Ectodermal cell (in vitro differentiated cells): ENCODE data around the gene GKAP1.
"Not testable (repeated sequence)": the region's sequence is repeated elsewhere in the genome, so short reads cannot be mapped to it uniquely, and the experiment has no call there.

Experiments used
- H3K27ac ChIP-seq: 2 replicates; pipeline ENCODE4 v1.7.0; 2013; ENCODE audit warnings: mild to moderate bottlenecking, low read depth, low read length; ENCODE audit not compliant: insufficient read depth, poor library complexity, severe bottlenecking
- H3K27me3 ChIP-seq: 2 replicates; pipeline ENCODE4 v1.7.0; 2013; ENCODE audit warnings: mild to moderate bottlenecking, low read length; ENCODE audit not compliant: insufficient read depth, control insufficient read depth, poor library complexity, severe bottlenecking
- H3K36me3 ChIP-seq: one replicate; pipeline ENCODE4 v1.7.0; 2013; ENCODE audit warnings: low read length; ENCODE audit not compliant: control insufficient read depth, insufficient read depth
- H3K4me1 ChIP-seq: one replicate; pipeline ENCODE4 v1.7.0; 2013; ENCODE audit warnings: low read length; ENCODE audit not compliant: control insufficient read depth, insufficient read depth
- H3K4me3 ChIP-seq: 2 replicates; pipeline ENCODE4 v1.7.0; 2013; ENCODE audit warnings: low read depth, low read length, control low read depth; ENCODE audit not compliant: insufficient read depth
- H3K9me3 ChIP-seq: 2 replicates; pipeline ENCODE4 v1.7.0; 2013; ENCODE audit warnings: mild to moderate bottlenecking, low read length, moderate library complexity; ENCODE audit not compliant: control insufficient read depth
- WGBS, 2 experiments: methylation state at CpG; one replicate each; pipeline ENCODE4 v1.1.7; 2013; ENCODE audit warnings: missing lambda C conversion rate in 2 of 2; 5-methylcytosine and 5-hydroxymethylcytosine counted together

The GKAP1 gene

DNA sequence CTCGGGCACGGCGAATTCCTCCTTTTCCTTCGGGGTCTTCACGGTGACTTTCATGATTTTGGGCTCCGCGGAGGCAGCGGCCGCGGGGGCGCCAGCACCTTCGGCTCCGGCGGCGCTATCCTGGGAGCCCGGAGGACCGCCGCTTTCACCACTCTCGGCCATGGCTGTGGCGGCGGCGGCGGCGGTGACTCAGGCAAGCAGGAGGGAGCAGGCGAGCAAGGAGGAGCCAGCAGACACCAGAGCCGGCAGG, 110.1 kb downstream of the GKAP1 start:
- Histone ChIP-seq H3K27ac (peak overlapping the region; percentile 96), H3K4me3 (peak overlapping the region; percentile 63), H3K4me1 (peaks cover 3% of the 10 kb centered on the region), H3K27me3 (no peaks in the 10 kb centered on the region), H3K36me3 (peaks cover 8% of the 10 kb centered on the region), H3K9me3 (no peaks in the 10 kb centered on the region)
- WGBS, 2 experiments, result 0% methylated on average over 26 of the region's 26 CpGs

GRCh38 chr9:83706676-83707517, 110.7 kb downstream of the GKAP1 start:
- 0 to 1% methylated on average over 36 to 41 of the region's 42 CpGs for WGBS, 2 experiments
- no peaks in the 10 kb centered on the region for H3K27me3 ChIP-seq
- H3K4me1 ChIP-seq, result peaks cover 3% of the 10 kb centered on the region
- no peaks in the 10 kb centered on the region for H3K9me3 ChIP-seq
- H3K27ac ChIP-seq, result peak overlapping the region; percentile 96
- H3K36me3 ChIP-seq, result peaks cover 8% of the 10 kb centered on the region
- peak overlapping the region; percentile 63 for H3K4me3 ChIP-seq

- H3K4me3 ChIP-seq, H3K4me1 ChIP-seq, H3K9me3 ChIP-seq, H3K27me3 ChIP-seq, H3K36me3 ChIP-seq, H3K27ac ChIP-seq: not testable (repeated sequence)
- 91 to 95% methylated on average over 12 of the region's 12 CpGs for WGBS, 2 experiments
Observed at GRCh38 chr9:83705219-83705651, 112.3 kb downstream of the GKAP1 start.

- H3K36me3 ChIP-seq, result peaks cover 8% of the 10 kb centered on the region
- H3K4me1 ChIP-seq, result peaks cover 3% of the 10 kb centered on the region
- H3K27ac ChIP-seq, result no peak overlapping the region
- no peaks in the 10 kb centered on the region for H3K27me3 ChIP-seq
- H3K4me3 ChIP-seq, result no peak overlapping the region
- 85 to 93% methylated on average over 6 of the region's 6 CpGs for WGBS, 2 experiments
- H3K9me3 ChIP-seq, result no peaks in the 10 kb centered on the region
Observed at GRCh38 chr9:83701769-83702168, 115.8 kb downstream of the GKAP1 start.

- peaks cover 8% of the 10 kb centered on the region for H3K36me3 ChIP-seq
- no peak overlapping the region for H3K4me3 ChIP-seq
- peaks cover 3% of the 10 kb centered on the region for H3K4me1 ChIP-seq
- H3K9me3 ChIP-seq, result no peaks in the 10 kb centered on the region
- H3K27ac ChIP-seq, result no peak overlapping the region
- H3K27me3 ChIP-seq, result no peaks in the 10 kb centered on the region
- 100% methylated on average over 1 of the region's 1 CpG for WGBS, 2 experiments
Observed at GRCh38 chr9:83701286-83701685, 116.3 kb downstream of the GKAP1 start.

- 91 to 98% methylated on average over 3 of the region's 3 CpGs for WGBS, 2 experiments
- Histone ChIP-seq H3K4me3 (no peak overlapping the region), H3K9me3 (no peaks in the 10 kb centered on the region), H3K36me3 (no peaks in the 10 kb centered on the region), H3K27me3 (no peaks in the 10 kb centered on the region), H3K27ac (no peak overlapping the region), H3K4me1 (no peaks in the 10 kb centered on the region)
Observed at GRCh38 chr9:83699615-83700014, 118.0 kb downstream of the GKAP1 start.

DNA sequence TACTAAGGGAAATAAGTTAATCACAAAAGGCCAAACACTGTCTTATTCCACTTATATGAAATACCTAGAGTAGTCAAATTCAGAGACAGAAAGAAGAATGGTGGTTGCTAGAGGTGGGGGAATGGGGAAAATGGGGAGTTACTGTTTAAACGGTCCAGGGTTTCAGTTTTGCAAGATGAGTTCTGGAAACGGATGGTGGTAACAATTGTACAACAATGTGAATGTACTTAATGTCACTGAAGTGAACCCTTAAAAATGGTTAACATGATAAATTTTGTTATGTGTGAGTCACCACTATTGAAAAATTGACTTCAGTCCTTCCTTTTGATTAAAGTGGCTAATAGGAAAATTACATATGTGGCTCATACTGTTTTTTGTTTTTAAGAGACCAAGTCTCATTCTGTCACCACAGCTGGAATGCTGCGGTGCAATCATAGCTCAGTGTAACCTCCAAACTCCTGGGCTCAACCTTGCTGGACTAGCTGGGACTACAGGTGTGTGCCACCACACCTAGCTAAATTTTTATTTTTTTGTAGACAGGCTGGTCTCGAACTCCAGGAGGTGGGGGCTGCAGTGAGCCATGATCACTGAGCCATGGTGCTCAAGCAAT, 118.5 kb downstream of the GKAP1 start:
- H3K36me3 ChIP-seq, result no peaks in the 10 kb centered on the region
- 90 to 95% methylated on average over 4 of the region's 4 CpGs for WGBS, 2 experiments
- no peak overlapping the region for H3K27ac ChIP-seq
- no peaks in the 10 kb centered on the region for H3K27me3 ChIP-seq
- H3K9me3 ChIP-seq, result no peaks in the 10 kb centered on the region
- no peaks in the 10 kb centered on the region for H3K4me1 ChIP-seq
- no peak overlapping the region for H3K4me3 ChIP-seq

DNA sequence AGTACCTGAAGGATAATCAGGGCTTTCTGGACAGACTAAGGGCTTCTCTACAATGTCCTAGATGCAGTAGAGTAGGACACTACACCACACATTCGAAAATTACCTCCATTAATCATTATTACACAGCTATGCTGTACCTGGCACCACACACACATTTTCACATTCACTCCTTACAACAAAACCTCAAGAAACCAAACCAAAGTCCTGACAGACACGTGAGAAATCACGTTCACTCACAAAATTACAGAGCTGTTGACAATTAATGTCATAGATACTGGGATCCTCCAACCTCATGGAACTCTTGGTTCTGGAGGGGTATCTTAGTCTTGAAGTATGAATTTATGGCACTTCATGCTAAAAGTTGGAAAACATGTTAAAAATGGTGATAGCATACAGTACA, 126.1 kb downstream of the GKAP1 start:
- Histone ChIP-seq H3K27me3 (no peaks in the 10 kb centered on the region), H3K9me3 (no peaks in the 10 kb centered on the region), H3K4me1 (no peaks in the 10 kb centered on the region), H3K4me3 (no peak overlapping the region), H3K36me3 (no peaks in the 10 kb centered on the region), H3K27ac (no peak overlapping the region)
- whole genome bisulfite sequencing, 2 experiments, result 85 to 97% methylated on average over 3 of the region's 3 CpGs
